HG03097 (cell line): ENCODE results near the gene NFIC.
"Not testable (repeated sequence)": the region's sequence is repeated elsewhere in the genome, so short reads cannot be mapped to it uniquely, and the experiment has no call there.

Source experiments
- ATAC-seq: cut with Tn5 transposase; IDR thresholded peaks from one replicate; pipeline ENCODE4 v1.9.1; 2021; ENCODE audit not compliant: unreplicated experiment, low FRiP score

Gene NFIC

GRCh38 chr19:3370214-3370720 is 3.9 kb downstream of the NFIC start:
- ATAC-seq, result no peak

DNA sequence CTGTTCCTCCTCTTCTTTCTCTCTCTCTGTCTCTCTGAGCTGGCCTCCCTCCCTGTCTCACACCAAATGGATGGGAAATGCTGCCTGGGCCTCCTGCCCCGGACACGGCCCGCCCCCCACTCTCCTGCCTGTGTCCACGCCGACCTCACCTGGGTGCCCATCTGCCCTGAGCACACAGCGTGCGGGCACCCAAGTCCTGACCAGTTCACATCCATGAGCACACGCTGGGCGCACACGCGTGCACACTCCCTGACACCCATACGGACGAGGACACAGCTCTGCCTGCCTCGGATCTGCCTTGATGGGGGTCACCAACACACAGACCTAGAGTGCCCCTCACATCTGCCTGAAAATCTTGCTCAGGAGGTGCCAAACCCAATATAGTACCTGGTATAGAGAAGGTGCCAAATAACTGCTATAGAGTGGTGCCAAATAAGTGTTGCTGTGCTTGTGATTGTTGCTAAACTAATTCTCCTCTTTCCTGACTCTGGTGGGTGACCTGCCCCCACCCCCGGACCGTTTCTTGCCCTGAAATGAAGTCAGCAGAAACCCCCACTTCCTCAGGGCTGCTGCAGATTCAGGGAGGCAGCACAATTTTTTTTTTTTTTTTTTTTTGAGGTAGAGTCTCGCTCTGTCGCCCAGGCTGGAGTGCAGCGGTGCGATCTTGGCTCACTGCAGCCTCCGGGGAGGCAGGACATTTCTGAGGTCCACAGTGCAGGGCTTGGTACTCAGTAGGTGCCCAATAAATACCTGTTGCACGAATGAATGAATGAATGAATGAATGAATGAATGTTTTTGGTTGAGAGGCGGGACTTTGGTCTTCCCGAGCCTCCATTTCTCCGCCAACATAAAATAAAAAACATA is 4.6 kb downstream of the NFIC start:
- ATAC-seq, result no peak

GRCh38 chr19:3372413-3372812 is 6.0 kb downstream of the NFIC start:
- no peak for ATAC-seq

DNA sequence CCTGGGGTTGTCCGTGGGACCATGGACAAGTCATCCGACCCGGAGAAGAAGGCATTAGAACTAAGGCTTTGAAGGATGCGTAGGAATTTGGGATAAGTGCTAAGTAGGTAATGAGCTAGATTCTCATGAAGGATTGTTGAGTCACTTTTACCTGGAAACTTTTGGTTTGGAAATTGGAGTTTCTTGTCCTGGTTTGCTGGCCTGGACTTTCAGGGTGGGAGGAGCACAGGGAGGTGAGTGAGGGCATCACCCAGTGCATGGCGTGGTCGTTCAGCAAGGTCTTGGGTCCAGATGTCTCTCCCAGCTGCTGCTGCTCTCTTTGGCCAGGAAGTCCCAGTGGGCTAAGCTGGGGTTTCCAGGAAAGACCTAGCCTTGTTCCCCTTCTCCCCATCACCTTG is 7.6 kb downstream of the NFIC start:
- ATAC-seq, result no peak

- ATAC-seq, result no peak
Measured at GRCh38 chr19:3374369-3375112, 8.2 kb downstream of the NFIC start.

DNA sequence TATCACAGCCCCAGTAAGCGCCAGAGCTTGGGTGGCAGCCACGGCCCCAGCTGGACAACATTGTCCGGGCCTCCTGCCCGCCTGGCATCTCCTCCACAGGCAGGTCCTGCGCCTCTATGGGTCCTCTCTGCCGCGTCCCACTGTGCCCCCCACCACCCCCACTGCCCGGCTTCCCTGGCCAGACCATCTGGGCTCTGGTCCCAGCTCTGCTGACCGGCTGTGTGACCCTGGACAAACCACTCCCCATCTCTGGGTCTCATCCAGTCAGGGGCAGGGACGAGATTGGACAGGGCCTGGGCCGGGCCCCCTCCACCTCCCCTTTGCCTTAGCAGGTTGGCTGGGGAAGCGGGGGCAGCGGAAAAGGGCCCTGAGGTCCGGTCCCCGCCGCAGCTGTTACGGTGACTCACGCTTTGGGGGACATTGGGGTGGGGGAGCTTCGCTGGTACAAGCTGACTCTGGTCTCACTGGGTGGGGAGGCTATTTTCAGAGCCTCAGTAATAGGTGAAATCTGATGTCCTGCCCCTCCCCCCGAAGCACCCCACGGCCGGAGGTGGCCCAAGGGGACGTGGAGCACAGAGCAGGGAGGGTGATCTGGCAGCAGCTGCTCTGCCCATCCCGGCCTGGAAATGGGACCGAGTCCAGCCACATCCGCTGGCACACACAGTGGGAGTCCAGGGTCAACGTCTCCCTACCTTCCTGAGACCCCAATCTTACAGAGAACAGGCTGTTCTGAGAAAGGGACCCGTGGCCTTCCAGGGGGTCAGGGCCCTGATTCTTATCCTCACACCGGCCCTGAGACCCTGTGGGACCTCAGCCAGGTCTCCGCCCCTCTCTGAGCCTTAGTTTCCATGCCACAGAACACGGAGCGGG is 9.1 kb downstream of the NFIC start:
- ATAC-seq, result no peak

DNA sequence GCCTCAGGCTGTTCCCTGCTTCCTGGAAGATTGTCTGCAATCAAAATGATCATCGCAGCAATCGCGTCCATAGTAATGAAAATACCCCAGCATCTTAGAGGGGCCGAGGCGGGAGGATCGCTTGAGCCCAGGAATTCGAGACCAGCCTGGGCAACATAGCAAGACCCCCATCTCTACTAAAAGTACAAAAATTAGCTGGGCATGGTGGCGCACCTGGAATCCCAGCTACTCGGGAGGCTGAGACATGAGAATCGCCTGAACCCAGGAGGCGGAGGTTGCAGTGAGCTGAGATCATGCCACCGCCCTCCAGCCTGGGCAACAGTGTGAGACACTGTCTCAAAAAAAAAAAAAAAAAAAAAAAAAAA is 9.7 kb downstream of the NFIC start:
- not testable (repeated sequence) for ATAC-seq

DNA sequence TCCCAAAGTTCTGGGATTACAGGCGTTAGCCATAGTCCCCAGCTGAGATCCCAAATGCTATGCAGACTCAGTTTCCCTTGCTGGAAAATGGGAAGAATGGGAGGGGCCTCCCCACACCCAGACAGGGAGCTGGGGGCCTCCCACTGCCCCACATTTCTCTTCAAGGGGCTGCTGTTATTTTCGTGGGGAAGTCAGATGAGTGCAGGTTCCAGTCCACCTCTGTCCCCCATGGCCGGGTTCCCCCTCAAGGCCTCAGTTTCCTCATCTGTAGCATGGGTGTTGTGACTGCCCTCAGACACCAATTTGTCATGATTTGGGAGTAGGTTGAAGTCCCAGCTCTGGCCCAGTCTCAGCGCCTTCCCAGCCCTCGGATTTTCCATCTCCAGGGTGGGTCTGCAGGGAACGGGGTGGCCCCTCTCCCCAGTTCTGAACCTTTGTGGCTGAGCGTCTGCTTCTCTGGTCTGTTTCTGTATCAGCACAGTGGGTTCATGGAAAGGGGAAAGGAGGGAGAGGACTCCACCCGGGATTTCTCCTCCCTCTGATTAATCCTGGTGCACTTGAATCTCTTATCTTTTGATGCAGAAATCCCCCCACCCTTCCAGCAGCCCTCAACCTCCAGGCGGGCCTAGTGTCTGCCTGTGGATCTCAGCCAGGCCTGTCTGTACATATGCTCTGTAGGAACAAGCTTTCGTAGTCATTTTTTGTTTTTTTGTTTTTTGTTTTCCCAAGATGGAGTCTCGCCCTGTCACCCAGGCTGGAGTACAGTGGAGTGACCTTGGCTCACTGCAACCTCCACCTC is 12.2 kb downstream of the NFIC start:
- no peak for ATAC-seq

DNA sequence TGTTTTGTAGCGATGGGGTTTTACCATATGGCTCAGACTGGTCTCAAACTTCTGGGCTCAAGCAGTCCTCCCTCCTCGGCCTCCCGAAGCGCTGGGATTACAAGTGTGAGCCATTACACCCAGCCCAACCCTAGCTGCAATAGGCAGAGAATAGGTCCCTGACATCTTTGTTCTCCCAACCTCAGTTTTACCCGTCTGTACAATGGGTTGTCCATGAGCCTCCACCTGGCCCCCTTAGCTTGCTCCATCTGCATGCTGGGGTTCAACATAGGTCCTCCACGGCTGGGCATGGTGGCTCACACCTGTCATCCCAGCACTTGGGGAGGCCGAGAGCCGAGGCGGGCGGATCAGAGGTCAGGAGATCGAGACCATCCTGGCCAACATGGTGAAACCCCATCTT is 14.4 kb downstream of the NFIC start:
- no peak for ATAC-seq

DNA sequence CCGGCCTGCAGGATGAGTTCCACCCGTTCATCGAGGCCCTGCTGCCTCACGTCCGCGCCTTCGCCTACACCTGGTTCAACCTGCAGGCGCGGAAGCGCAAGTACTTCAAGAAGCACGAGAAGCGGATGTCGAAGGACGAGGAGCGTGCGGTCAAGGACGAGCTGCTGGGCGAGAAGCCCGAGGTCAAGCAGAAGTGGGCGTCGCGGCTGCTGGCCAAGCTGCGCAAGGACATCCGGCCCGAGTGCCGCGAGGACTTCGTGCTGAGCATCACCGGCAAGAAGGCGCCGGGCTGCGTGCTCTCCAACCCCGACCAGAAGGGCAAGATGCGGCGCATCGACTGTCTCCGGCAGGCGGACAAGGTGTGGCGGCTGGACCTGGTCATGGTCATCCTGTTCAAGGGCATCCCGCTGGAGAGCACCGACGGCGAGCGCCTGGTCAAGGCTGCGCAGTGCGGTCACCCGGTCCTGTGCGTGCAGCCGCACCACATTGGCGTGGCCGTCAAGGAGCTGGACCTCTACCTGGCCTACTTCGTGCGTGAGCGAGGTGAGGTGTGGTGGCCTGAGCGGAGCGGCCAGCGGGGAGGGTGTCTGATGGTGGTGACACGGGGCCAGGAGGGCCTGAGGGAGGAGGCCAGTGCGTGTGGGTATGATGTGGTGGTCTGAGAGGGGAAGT is 15.5 kb downstream of the NFIC start:
- no peak for ATAC-seq

GRCh38 chr19:3382460-3383100 is 16.2 kb downstream of the NFIC start:
- no peak for ATAC-seq

- ATAC-seq, result no peak
Measured at GRCh38 chr19:3383121-3383722, 16.8 kb downstream of the NFIC start.

GRCh38 chr19:3386447-3387234 is 20.3 kb downstream of the NFIC start:
- no peak for ATAC-seq

- no peak for ATAC-seq
Measured at GRCh38 chr19:3387645-3388589, 21.5 kb downstream of the NFIC start.

DNA sequence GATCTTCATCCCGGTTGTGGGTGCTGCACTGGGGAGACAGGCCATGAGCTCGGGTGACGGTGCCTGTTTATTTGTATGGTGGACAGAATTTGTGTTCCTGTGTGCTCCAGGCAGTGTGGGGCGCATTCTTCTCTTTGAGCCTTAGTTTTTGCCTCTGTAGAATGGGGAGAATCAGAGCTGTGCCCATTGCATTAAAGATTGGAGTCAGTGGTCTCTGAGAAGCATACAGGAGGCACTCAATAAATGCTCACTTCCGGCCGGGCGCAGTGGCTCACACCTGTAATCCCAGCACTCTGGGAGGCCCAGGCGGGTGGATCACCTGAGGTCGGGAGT is 23.0 kb downstream of the NFIC start:
- ATAC-seq, result no peak

DNA sequence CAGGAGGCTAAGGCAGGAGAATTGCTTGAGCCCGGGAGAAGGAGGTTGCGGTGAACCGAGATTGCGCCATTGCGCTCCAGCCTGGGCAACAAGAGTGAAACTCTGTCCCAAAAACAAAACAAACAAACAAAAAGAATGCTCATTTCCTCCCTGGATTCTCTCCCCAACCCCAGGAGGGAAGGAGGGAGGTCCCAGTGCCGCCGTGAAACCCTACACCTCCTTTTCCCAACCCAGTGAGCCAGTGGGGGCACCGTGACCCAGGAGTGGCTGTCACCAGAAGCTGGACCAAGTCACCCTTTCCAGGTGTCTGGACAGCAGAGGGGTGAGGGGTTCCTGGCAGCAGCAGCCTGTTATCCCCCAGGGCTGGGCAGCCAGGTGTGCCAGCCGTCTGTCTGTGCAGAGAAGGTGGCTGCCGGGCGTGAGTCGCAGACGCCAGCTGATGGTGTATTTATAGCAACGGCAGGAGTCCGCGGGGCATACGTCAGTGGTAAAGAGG is 23.5 kb downstream of the NFIC start:
- no peak for ATAC-seq

- not testable (repeated sequence) for ATAC-seq
Measured at GRCh38 chr19:3391911-3392310, 25.5 kb downstream of the NFIC start.
